HTERT RPE-1 (cell line): Measurements from ENCODE around the gene RORB.
"Not testable (repeated sequence)": the region's sequence is repeated elsewhere in the genome, so short reads cannot be mapped to it uniquely, and the experiment has no call there.

Experiments used
- in situ Hi-C: fragments of 300-500 bp; cut with MboI; formaldehyde crosslinking; loops from 4 replicates; pipeline ENCODE4 v1.14.3; 2020; ENCODE audit warnings: low sequenced_read_pairs

The RORB gene

DNA sequence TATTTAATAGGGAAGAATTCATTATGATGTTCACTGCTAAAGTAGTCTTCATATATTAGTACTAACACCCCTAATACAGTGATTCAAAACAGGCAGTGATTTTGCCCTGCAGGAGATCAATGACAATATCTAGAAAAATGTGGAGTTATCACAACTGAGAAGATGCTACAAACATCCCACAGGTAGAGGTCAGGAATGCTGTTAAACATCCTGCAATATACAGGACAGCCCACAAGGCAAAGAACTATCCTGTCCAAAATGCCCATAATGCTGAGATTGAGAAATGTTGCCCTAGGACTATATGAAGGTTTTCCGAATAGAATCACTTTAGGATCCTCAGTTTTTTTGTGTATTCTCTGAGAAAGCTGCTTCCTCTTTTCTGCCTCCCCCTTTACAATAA, 15.3 kb downstream of the RORB start:
- in situ Hi-C loops = no loop called here

DNA sequence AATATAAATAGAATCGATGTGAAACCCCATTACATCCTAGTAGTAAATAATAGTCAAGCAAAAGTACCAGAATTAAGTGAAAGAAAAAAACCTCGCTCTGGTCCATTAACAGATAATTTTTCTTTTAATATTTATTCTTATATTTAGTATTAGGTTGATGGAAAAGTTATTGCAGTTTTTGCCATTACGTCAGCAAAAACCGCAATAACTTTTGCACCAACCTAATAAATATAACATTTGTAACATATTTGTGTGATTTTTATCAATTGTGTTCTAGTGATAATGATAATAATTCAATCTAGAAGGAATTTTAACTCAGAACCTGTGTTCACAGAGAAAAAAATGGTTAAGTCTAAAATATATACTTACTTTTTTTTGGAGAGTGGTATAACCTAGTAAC, 16.1 kb downstream of the RORB start:
- in situ Hi-C loops = no loop called here

DNA sequence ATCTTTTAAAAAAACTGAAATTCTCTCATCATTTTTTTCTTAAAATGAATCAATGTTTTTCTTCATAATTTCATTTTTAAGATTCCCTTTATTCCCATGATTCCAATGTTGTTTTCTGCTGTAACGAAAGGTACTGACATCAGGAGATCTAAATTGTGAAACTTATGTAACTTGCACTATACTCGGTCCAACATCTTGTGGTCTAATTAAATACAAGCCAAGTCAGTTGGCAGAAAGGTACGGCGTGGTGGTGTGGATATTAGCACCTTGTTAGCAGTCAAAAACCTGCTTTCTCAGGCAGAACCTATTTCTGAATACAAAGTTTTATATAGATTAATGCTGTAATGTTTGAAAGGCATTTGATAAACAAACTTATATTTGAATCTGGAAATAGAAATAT, 20.1 kb downstream of the RORB start:
- in situ Hi-C loops = no loop called here

DNA sequence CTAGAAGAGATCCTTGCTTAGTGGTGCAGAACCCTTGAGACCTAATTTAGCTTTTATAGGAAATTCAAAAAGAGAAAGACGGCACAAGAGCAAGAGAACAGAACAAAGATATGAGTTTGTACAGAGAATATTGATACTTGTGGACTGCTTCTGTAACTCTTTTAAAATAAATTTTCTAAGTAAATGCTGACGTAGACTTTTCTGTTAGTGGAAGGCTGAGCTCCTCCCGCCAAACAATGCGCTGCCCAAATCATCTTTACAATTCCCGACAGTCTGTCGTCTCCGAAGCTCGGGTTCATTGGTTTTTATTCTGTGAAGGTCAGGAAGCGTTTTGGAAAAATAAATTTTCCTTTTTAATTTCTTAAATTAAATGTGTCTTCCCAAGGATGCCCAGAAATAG, 22.3 kb downstream of the RORB start:
- in situ Hi-C loops = no loop called here

DNA sequence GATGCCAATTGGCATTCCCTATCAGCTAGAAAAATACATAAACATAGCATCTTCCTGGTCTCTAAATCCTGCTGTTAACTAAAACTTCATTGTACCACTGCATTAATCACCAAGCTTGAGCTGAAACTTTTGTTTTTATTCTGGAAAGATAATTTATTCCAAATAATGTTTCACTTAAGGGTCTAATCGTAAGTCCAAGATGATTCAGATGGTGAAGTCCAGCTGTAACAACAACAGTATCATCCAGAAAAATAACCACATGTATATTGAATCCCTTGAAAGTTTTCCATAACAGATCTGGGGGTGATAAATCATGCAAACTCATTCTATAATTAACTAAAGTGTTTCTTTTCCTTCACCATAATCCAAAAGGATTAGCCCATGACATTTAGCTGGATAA, 23.9 kb downstream of the RORB start:
- in situ Hi-C loops = no loop called here

DNA sequence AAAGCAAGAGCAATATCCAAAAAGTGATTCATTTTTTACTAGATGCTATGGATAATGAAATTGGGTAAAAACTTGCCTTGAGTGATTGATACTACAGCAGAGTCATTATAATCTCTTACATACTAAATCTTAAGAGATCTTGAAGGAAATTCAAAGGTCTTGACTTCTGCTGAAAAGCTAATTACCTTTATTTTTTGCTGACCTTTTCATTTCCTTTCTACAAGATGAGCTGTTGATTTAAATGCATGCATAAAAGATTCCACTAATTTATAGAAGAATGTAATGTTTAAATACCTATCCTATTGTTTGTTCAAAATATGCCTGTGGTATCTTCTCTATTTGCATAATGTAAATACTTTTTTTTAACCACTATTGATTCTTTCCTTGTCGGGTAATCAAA, 27.2 kb downstream of the RORB start:
- in situ Hi-C loops = no loop called here

DNA sequence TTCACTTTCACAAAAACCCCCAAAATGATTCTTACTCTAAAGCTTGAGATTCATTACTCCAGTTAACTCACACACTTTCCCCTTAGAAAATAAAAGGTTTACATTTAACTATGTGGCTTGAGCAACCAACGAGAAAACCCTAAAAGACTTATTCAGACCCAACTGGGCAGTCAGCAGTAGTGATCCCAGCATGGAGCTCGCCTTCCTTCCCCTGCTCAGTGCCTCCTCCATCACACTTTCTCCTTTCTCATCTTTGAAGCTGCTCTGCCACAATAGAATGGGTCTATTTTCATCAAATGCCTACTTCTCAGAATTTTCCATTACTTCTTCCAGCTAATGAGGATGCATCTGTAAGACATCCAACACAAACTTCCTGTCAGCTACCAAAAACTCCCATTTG, 29.1 kb downstream of the RORB start:
- in situ Hi-C loops = no loop called here

DNA sequence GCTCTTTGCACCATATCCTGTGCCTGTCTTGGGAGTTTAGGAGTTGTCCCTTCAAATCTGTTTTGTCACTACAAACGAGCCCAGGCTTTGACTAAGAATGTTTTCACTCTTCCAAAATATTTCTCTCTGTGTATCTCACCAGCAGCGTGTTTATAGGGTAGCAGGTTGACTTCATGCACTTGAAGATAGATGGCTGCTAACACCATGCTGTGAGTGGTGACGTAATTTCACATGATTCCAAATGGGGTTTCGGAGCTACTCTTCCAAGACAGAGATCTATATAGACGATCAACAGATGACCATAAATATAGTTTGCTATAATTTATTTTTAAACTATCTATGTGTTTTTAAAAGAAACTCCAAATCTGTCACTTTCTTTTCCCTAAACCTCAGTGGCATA, 30.6 kb downstream of the RORB start:
- in situ Hi-C loops = no loop called here

DNA sequence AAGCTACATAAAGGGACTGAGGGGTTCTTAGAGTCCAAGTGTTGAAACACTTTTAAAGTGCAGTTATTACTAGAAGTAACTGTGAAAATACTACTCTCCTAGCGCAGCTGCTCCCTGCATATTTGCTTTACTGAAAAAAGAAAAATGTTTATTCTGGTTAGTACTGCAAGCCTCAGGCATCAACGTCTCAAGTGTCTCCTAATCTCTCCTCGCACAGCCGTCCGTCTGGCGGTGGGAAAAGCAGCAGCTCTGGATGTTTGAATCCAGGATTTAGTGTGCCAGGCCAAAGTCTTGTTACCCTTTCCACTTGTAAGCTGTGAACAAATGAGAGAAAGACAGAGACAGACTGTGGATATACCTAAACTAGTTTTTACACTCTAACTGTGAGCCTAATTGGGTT, 31.1 kb downstream of the RORB start:
- in situ Hi-C loops = no loop called here

DNA sequence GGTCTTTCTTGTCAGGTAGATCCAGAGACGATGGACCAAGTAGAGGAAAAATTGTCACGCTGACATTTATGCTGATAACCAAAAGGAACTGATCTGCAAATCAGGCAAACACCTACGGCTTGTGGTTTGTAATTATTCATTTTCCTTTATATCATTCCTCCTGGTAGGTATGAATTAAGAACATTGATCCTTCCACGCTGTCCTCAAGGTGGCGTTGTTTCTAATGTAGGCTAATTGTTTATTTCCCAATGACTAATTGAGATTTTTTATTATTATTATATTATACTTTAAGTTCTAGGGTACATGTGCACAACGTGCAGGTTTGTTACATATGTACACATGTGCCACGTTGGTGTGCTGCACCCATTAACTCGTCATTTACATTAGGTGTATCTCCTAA, 33.3 kb downstream of the RORB start:
- in situ Hi-C loops = not testable (repeated sequence)

DNA sequence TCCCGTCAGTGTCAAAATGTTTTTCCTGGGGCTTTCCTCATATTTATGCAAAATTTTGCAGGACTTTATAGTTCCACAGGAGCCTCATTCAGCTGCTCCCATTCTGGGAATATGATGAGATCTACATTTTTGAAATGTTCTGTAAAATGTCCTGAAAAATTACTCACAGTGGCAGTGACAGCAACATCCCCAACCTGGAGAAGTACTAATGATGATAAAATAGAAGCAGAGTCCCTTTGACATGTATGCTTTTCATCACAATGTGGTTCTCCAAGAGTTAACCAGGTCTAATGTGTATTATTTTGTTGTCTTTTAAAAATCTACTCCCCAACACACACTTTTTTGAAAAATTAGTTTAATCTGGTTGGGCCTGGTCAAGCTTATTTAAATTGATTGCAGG, 36.1 kb downstream of the RORB start:
- in situ Hi-C loops = no loop called here

DNA sequence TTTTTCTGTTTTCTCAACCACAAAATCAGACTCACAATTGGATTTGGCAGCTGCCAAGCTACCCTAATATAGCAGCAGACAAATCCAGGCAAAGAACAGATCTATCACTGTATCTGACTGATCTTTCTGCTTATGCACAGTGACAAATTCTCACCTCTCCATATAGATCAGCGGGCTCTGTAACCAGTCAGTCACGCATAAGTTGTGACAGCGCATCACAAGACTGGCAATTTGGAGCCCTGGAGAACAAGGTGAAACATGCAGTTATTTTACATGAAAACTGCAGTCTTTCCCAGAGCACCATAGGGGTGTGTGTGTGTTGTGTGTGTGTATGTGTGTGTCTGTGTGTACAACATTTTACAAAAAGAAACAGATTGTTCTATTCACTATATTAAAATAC, 37.7 kb downstream of the RORB start:
- in situ Hi-C loops = no loop called here

DNA sequence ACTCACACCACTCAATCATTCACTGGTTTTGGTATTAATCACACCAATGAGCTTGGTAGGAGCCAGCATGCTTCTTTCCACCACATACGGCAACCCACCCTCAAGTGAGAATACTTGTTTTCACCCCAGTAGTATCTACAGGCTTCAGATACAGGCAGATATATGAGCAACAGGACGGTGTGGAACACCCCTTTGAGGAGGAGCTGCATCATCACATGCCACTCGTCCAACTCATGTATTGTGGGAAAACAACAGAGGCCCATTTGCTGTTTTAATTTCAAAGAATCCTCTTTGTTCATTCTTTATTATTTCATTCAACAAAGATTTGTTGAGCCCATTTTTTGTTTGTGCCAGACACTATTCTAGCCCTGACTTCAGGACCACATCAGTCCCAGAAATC, 46.0 kb downstream of the RORB start:
- in situ Hi-C loops = no loop called here

DNA sequence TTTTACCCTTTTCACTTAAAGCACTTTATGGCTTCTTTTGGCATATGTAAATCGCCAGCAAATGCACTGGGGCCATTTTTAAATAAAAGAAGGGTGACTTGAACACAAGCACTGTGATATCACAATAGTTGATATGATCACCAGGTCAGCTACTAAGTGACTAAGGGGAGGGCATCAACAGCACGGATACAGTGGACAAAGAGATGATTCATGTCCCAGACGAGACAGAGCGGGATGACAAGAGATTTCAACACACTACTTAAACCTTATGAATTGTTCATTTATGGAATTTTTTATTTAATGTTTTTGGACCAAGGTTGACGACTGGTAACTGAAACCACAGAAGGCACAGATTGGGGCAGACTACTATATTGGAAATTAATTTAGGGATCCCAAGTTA, 54.1 kb downstream of the RORB start:
- in situ Hi-C loops = no loop called here

DNA sequence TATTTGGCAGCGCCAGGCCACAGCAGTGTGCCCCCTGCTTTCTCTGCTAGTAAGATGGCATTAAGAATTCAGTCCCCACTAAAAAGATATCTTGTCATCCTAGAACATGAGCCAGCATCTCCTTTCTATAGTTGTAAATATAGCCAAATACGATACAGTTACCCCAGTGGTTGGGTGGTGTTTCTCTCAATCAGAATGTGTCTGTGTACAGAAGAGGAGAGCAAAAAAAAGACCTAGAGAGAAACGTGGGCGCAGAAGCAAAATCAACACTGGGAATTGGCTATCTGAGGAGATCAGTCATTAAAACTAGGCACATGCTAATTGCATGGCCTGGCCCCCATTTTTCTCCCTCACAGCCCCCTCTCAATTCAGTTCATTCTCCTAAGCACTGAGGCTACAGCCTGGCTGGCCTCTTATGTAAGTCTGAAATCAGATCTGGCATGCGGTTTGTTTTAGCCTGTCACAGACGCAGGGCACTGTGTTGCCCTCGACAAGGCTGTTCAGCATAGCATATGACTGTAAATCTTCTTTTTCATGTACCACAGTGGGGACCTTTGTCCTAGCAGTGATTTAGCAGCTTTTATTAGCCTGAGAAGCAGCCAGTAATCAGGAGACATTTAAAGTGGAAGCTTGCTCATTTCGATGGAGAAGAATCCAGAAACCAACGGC, 57.8 kb downstream of the RORB start:
- in situ Hi-C loops = no loop called here

DNA sequence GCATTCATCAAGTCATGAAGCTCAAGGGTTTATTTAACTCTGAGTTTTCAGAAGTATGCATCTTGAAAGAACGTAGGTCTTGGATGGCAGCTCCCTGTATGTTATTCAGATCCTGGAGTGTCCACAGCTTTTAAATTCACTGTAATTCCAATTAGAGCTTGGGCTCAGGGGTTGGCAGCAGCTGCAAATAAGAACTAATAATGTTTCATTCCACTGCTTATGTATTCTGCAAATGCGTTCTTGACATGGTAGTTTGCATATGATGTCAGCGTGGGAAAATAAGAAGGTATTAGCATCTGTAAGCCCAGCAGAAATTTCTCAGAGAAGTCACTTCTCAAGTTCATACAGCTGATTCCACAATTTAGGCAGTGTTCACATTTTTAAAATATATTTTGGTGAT, 58.4 kb downstream of the RORB start:
- in situ Hi-C loops = no loop called here

DNA sequence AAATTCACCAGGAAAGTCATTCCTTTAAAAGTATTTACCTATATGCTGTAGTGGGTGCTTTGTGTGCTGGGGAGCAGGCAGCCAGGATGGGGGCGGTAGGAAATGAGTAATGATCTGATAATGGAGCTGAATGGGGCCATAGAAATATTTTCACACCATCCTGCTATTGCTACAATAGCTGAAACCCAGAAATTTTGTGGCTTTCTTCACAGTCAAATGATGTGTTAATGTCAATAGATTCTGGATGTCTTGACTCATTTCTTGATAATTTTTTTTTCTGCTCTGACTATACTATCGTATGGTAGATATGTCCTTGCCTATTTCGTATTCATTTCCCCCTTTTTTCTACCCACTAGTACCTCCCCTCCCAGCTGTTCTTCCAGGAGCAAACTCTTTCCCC, 59.5 kb downstream of the RORB start:
- in situ Hi-C loops = no loop called here

DNA sequence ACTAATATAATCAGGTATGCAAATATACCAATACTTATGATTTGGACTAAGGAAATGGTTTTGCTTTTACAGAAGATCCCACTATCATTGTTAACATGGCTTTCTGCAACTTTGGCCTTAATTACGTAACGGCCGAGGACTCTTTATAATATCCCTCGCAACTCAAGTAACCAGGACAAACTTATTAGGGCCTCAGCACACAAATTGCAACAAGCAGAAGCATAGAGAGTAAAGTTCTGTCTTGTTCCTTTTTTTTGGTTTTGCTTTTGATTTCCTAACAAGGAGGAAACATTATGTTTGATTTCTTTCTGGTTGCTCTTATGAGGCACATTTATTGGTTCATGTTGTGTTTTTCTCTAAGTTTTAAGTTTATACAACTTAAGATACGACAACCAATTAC, 60.4 kb downstream of the RORB start:
- in situ Hi-C loops = no loop called here

DNA sequence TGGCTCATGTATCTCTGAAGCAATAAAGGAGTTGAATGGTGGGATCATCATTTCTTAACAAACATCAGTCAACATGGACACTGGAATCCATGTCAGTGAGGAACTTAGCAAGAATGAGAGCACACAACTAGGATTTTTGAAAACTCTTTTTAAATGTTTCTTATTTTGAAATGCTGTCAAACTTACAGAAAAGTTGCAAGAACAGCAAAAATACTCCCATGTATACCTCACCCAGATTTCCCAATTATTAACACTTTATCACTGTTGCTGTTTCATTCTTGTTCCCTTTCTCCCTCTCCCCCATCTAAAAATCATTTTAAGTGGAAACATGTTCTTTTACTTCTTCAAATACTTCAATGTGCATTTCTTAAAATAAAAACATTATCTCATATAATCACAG, 65.5 kb downstream of the RORB start:
- in situ Hi-C loops = no loop called here

DNA sequence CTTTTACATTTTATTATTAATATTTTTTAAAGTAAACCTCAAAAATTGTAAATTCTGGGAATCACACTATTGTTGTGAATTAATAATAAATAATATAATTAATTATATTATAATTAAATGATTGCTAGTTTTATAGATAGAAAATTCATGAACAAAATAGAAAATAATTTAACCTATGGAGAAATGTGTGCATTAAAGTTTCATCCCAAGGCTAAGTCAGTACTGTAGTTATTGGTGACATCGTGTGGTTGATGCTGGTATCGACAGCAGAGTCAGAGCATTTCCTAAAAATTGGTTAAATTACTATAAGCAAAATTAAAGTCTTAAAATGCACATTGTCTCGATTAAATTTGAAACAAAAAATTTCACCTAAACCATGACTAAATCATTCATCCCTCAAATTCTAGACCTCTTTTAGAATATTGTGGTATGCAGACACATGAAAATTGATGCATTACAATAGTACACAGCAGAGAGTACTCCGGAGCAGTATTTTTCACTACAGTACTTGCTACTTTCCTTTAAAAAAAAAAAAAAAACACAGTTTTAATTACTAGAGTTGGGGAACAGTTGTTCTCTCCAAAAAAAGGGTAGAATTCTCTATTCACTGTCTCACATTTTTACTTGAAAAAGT, 73.9 kb downstream of the RORB start:
- in situ Hi-C loops = no loop called here

DNA sequence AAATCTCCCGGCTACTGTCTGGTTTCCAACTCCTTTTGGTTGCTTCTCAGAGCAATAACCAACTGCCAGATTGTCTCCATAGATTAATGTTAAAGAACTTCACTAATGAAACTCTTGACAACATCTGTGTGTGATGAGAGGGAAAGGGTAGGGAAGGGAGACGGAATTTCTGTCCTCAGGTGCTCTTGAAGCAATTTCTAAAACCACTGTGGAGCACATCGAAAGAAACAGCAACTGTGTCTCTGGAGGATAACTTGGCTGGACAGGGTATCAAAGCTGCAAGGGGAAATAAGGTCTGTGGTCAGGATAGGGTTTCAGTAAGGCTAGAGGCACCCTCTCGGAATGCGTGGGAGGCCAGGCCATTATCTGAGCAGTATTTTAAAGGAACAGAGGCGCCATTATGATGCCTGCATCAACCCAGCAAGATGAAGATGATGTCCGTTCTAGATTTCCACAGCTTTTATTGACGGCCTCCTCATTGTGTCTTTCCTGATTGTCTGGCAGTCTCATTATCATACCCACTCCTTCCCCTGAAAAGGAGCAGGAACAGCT, 76.6 kb downstream of the RORB start:
- in situ Hi-C loops = no loop called here

DNA sequence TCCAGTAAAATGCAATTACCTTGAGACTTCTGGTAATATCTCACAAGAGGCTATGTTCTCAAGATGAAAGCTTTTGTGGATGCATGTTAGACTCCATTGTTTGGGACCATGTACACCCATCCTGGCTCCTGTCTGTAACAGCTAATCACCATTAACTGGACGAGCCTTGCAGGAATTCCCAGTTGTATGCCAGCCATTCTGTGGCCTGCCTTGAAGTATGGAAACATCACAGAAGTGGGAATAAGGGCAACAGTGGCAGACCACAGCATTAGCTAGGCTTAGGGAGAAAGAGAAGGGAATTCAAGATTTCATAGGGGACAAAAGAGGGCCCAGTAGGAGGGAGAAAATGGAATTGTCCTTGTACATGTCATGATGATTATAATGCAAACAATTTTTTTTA, 79.0 kb downstream of the RORB start:
- in situ Hi-C loops = no loop called here

DNA sequence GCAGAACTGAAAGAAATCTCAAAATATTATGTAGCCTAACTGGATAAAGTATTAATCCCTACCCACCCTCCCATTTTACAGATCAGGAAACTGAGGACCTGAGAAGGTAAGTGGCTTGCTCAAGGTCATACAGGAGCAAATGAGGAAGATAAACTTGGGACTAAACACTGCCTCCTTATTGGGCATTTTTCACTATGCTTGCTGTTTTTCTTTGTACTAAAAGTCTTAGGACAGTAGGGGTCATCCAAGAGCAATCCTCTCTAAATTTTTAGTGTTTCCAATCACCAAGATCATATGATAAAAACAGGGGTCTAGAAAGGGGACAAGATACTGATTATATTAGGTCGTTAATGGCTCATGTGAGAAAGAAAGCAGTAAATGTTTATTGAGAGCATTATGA, 80.8 kb downstream of the RORB start:
- in situ Hi-C loops = no loop called here
